Neural cell (in vitro differentiated cells): ENCODE measurements around the gene NLRP3.

Experiments
- CTCF ChIP-seq: fragments of 450-650 bp; IDR thresholded peaks from 2 replicates; pipeline ENCODE4 v1.5.1; 2014; ENCODE audit warnings: antibody characterized with exemption, mild to moderate bottlenecking, moderate library complexity; ENCODE audit not compliant: poor library complexity, severe bottlenecking
- EP300 ChIP-seq: fragments of 450-650 bp; conservative IDR thresholded peaks from 2 replicates; pipeline ENCODE4 v1.6.1; 2014; ENCODE audit warnings: antibody characterized with exemption, mild to moderate bottlenecking, moderate library complexity; ENCODE audit not compliant: poor library complexity, severe bottlenecking
- EZH2 ChIP-seq: fragments of 200-600, 300-800 bp; shearing (Covaris generic), sonication (generic); IDR thresholded peaks from 2 replicates; pipeline ENCODE4 v1.6.1; 2014; ENCODE audit warnings: antibody characterized with exemption, low read length, borderline replicate concordance, mild to moderate bottlenecking; ENCODE audit not compliant: insufficient read depth, poor library complexity, severe bottlenecking
- RAD21 ChIP-seq: fragments of 450-650 bp; conservative IDR thresholded peaks from 2 replicates; pipeline ENCODE4 v1.6.1; 2014; ENCODE audit warnings: antibody characterized with exemption, mild to moderate bottlenecking, moderate library complexity

GRCh38 chr1:247429496-247429895 is 13.5 kb downstream of the NLRP3 start:
- no peak for TF ChIP-seq CTCF
- no peak for TF ChIP-seq RAD21
- no peak for TF ChIP-seq EZH2
- no peak for TF ChIP-seq EP300
